ENCODE data around the gene INS. TPM values are rescaled to one million over a fixed set of nuclear protein-coding genes. Genes with fewer than 3 reads are reported as not detected.

The INS gene
- total and polyA plus RNA-seq, 2 of the 4 experiments (the other 2 are of a cell fraction) = not detected

- peaks cover 93% of the 10 kb centered on the region for H3K27me3 ChIP-seq (ENCODE audit: control insufficient read depth, insufficient read depth, low read length)
- H3K4ac ChIP-seq (ENCODE audit: low read depth, low read length) = no peak overlapping the region
- no peak overlapping the region for H3K4me3 ChIP-seq (ENCODE audit: insufficient read depth, low read depth, low read length)
- no peaks in the 10 kb centered on the region for H3K9me3 ChIP-seq (ENCODE audit: control insufficient read depth, insufficient read depth, low read length)
- no peak overlapping the region for H2AFZ ChIP-seq (replicated peaks; ENCODE audit: low read length, poor library complexity)
- H3K4me2 ChIP-seq (ENCODE audit: low read depth, low read length) = no peak overlapping the region
- no peak overlapping the region for H3K23ac ChIP-seq (ENCODE audit: low read depth, low read length)
- ChIA-PET POLR2A (ENCODE audit: unreplicated experiment) (no interaction called here), CTCF (interaction anchor here (0.6 to 3.2 kb wide), 4 partner anchors 8 to 449 kb away, joined by 3 to 14 read pairs (median 4); no protein-coding TSS in a partner anchor)
- no peak overlapping the region for H2BK20ac ChIP-seq (ENCODE audit: low read depth, low read length)
- H4K5ac ChIP-seq (ENCODE audit: low read depth, low read length) = no peak overlapping the region
- H3K4me1 ChIP-seq (ENCODE audit: control insufficient read depth, insufficient read depth, low read length) = peaks cover 2% of the 10 kb centered on the region
- no peak overlapping the region for H3K14ac ChIP-seq (replicated peaks; ENCODE audit: low read depth, low read length)
- intact Hi-C loops (cut with micrococcal nuclease) = no loop called here
- no peak for DNase-seq
- H3K9ac ChIP-seq (ENCODE audit: low read depth, low read length) = no peak overlapping the region
- H2AK9ac ChIP-seq (replicated peaks; ENCODE audit: low read depth, low read length, poor library complexity) = no peak overlapping the region
- H3K27ac ChIP-seq (ENCODE audit: insufficient read depth, low read length) = no peak overlapping the region
- H4K8ac ChIP-seq (ENCODE audit: low read depth in 2 of 2, low read length in 2 of 2) = no peak overlapping the region
- TF ChIP-seq RCOR1 (IDR thresholded peaks at IDR 0.05; ENCODE audit: insufficient replicate concordance, low read length) (no peak), CTCF (conservative IDR thresholded peaks at IDR 0.05; ENCODE audit: low read depth, low read length) (no peak), NFE2L2 (IDR thresholded peaks at IDR 0.05; ENCODE audit: low read depth, low read length) (no peak), BHLHE40 (IDR thresholded peaks at IDR 0.05; ENCODE audit: low read depth, low read length) (no peak), RFX5 (IDR thresholded peaks at IDR 0.05; ENCODE audit: low read depth, low read length) (no peak), ELK1 (IDR thresholded peaks at IDR 0.05; ENCODE audit: borderline replicate concordance, low read depth, low read length) (no peak), FOS (IDR thresholded peaks at IDR 0.05; ENCODE audit: low read depth, low read length) (no peak), MAZ (IDR thresholded peaks at IDR 0.05; ENCODE audit: borderline replicate concordance, low read depth, low read length) (no peak), POLR2A (IDR thresholded peaks at IDR 0.05; ENCODE audit: low read depth, low read length) (no peak), MAFK (IDR thresholded peaks at IDR 0.05; ENCODE audit: low read depth, low read length) (no peak), CEBPB (IDR thresholded peaks at IDR 0.05; ENCODE audit: low read depth, low read length) (no peak), RAD21 (IDR thresholded peaks at IDR 0.05; ENCODE audit: low read length) (no peak), CHD1 (IDR thresholded peaks at IDR 0.05; ENCODE audit: low read depth, low read length) (no peak), MXI1 (IDR thresholded peaks at IDR 0.05; ENCODE audit: borderline replicate concordance, low read depth, low read length) (no peak), SMC3 (IDR thresholded peaks at IDR 0.05; ENCODE audit: low read depth, low read length) (no peak), USF2 (IDR thresholded peaks at IDR 0.05; ENCODE audit: low read depth, low read length) (no peak)
- H2BK120ac ChIP-seq (ENCODE audit: low read depth, low read length) = no peak overlapping the region
- H3K36me3 ChIP-seq (ENCODE audit: control insufficient read depth, insufficient read depth, low read length) = no peaks in the 10 kb centered on the region
- 10% methylated on average over 11 of the region's 12 CpGs; no CpG with 5 or more reads in 1 of the 2 experiments for WGBS, 2 experiments (ENCODE audit: extremely low coverage in 2 of 2, insufficient read length in 1 of 2)
- ATAC-seq (ENCODE audit: low read depth) = no peak
- H3K79me1 ChIP-seq (ENCODE audit: low read depth in 1 of 2, low read length in 2 of 2) = no peaks in the 10 kb centered on the region
- no TSS peak for BruUV-seq (replicated peaks)
- no peak overlapping the region for H2AK5ac ChIP-seq (ENCODE audit: low read depth, low read length)
- no peak overlapping the region for H3K18ac ChIP-seq (ENCODE audit: low read depth, low read length)
- H2BK15ac ChIP-seq (ENCODE audit: low read depth, low read length) = no peak overlapping the region
- in situ Hi-C loops (cut with MboI; ENCODE audit: low sequenced_read_pairs) = no loop called here
- peaks cover 14% of the 10 kb centered on the region; the same call in 1 of the 2 replicates for H4K20me1 ChIP-seq (ENCODE audit: insufficient read depth, low read length)
- no peak overlapping the region for H3K56ac ChIP-seq (ENCODE audit: extremely low read depth, insufficient read depth, low read length)
- no peak overlapping the region for H4K91ac ChIP-seq (ENCODE audit: insufficient read depth, low read depth, low read length)
- H2BK5ac ChIP-seq (ENCODE audit: low read depth, low read length, poor library complexity, severe bottlenecking) = no peak overlapping the region
- no peaks in the 10 kb centered on the region for H3K9me1 ChIP-seq (ENCODE audit: insufficient read depth, low read length)
- dilution Hi-C loops (cut with HindIII; ENCODE audit: low sequenced_read_pairs, unreplicated experiment) = no loop called here
Measured at GRCh38 chr11:2143477-2143798, 17.6 kb downstream of the INS start.

Data from IMR-90 (cell line).